ENCODE results near the gene YWHAG.

DNA sequence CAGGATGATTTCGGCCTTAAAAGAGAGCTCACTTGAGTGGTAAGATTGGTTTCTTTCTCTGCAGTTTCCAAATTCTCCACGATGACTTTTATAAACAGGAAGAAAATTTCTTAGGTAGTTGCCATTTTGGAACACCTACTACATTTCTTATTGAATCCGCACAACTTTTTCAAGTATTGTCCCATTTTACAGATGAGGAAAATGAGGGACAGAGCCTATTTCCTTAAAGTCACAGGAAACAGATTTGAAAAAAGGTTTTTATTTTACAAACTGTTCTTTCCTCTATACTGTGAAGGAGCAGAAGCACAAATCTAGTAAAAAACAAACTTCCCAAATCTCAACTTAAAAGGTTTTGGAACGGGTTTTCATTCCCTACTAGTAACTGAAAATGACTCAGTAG is 2.7 kb downstream of the YWHAG start:
- no peak for TF ChIP-seq CTCF (IDR thresholded peaks at IDR 0.05)
- TF ChIP-seq POLR2A (IDR thresholded peaks at IDR 0.05), result no peak

Measured in Peyer's patch (tissue), 4 donors.